ENCODE data around the gene HSBP1. TPM values are rescaled to one million over a fixed set of nuclear protein-coding genes. Genes with fewer than 3 reads are reported as not detected.

Gene HSBP1
- total RNA-seq, 1 donor from 2014 or later = 87.6 TPM

DNA sequence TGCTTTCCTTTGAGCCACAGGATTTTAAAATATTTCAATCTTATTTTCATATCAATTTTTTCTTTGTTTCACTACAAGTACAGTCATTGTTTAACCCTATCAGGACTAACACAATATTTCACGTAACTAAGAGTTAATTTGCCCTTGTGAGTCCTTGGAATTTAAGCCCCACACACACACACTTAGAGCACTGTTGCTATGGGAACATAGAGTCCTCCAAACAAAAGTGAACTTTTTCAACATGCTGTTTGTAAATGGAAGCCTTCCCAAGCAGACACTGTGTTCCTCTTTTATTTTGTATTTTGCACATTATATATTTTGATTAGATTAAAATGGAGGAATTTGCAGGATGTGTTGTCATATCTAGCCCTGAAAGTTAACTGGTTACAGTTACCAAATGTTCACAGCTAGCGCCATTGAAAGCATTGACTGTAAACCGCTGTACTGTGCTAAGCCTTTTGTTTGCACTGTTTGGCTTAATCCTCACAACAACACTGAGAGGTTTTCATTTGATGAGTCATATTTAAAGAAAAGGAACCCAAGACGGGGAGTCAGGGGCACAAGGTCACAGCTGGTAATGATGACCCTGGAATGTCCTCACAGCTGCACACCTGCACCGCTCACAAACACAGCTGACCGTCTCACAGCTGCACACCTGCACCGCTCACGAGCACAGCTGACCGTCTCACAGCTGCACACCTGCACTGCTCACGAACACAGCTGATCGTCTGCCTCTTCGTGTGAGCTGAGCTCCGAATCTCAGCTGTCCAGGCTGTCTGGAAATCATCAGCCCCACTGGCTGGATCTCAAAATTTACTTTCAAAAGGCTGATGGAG lies 6.3 kb downstream of the HSBP1 start:
- H3K79me2 ChIP-seq (ENCODE audit: low read depth) = peaks cover 30% of the 10 kb centered on the region
- peaks cover 21% of the 10 kb centered on the region for H3K36me3 Mint-ChIP-seq

DNA sequence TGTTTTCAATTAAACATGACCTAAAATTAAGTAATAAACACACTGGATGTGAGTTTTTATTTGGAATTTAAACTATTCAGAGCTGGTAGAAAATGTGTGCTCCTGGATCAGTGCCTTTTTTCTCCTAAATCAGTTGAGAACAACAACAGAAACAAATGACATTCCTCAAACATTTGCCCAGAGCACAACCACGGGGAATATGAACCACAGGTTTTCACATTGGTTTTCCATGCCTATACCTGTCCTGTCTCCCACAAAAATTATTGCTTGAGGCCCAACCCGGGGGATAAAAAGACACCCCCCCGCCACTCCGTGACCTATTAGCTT lies 6.8 kb downstream of the HSBP1 start:
- peaks cover 38% of the 10 kb centered on the region for H3K4me1 Mint-ChIP-seq
- Histone ChIP-seq H3K4me3 (peak overlapping the region; percentile 9), H3K4me2 (peak overlapping the region; percentile 68), H3F3A (ENCODE audit: low read depth) (peaks cover 28% of the 10 kb centered on the region), H3K4me1 (peaks cover 20% of the 10 kb centered on the region), H4K20me1 (ENCODE audit: low read depth) (no peaks in the 10 kb centered on the region), H2AFZ (replicated peaks) (no peak overlapping the region), H3K79me2 (ENCODE audit: low read depth) (peaks cover 24% of the 10 kb centered on the region), H3K9me3 (ENCODE audit: low read depth) (no peaks in the 10 kb centered on the region), H3K36me3 (peaks cover 10% of the 10 kb centered on the region), H3K27ac (peak overlapping the region; percentile 84), H3K9ac (no peak overlapping the region), H3K27me3 (no peaks in the 10 kb centered on the region)
- TF ChIP-seq EZH2 (IDR thresholded peaks at IDR 0.05) (no peak), EZH2phosphoT487 (IDR thresholded peaks at IDR 0.05) (no peak)
- TF ChIP-seq, protein P1, sequence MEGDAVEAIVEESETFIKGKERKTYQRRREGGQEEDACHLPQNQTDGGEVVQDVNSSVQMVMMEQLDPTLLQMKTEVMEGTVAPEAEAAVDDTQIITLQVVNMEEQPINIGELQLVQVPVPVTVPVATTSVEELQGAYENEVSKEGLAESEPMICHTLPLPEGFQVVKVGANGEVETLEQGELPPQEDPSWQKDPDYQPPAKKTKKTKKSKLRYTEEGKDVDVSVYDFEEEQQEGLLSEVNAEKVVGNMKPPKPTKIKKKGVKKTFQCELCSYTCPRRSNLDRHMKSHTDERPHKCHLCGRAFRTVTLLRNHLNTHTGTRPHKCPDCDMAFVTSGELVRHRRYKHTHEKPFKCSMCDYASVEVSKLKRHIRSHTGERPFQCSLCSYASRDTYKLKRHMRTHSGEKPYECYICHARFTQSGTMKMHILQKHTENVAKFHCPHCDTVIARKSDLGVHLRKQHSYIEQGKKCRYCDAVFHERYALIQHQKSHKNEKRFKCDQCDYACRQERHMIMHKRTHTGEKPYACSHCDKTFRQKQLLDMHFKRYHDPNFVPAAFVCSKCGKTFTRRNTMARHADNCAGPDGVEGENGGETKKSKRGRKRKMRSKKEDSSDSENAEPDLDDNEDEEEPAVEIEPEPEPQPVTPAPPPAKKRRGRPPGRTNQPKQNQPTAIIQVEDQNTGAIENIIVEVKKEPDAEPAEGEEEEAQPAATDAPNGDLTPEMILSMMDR (IDR thresholded peaks at IDR 0.05) = no peak
- DNase-seq (ENCODE audit: low spot score) = no peak
- peak overlapping the region; percentile 95 for H3K27ac Mint-ChIP-seq
- peaks cover 19% of the 10 kb centered on the region for H3K36me3 Mint-ChIP-seq
- H3K9me3 Mint-ChIP-seq = no peaks in the 10 kb centered on the region
- no peak overlapping the region for H3K4me3 Mint-ChIP-seq
- H3K27me3 Mint-ChIP-seq (ENCODE audit: insufficient read depth, low read depth) = peaks cover 3% of the 10 kb centered on the region

More for the DNA sequence above, 6.3 kb downstream of the HSBP1 start:
- no peak overlapping the region for H3K9ac ChIP-seq
- no peaks in the 10 kb centered on the region for H3K9me3 ChIP-seq (ENCODE audit: low read depth)
- peaks cover 22% of the 10 kb centered on the region for H3K4me1 ChIP-seq
- no peak overlapping the region for H2AFZ ChIP-seq (replicated peaks)
- H3K9me3 Mint-ChIP-seq = no peaks in the 10 kb centered on the region
- H3K27ac ChIP-seq = peak overlapping the region; percentile 84
- H3K27me3 ChIP-seq = no peaks in the 10 kb centered on the region
- no peak for TF ChIP-seq EZH2phosphoT487 (IDR thresholded peaks at IDR 0.05)
- no peak for TF ChIP-seq EZH2 (IDR thresholded peaks at IDR 0.05)
- TF ChIP-seq, protein P1 (IDR thresholded peaks at IDR 0.05) = no peak
- peaks cover 2% of the 10 kb centered on the region for H4K20me1 ChIP-seq (ENCODE audit: low read depth)
- peak overlapping the region; percentile 9 for H3K4me3 ChIP-seq
- peak; percentile 73 for DNase-seq (ENCODE audit: low spot score)
- peak overlapping the region; percentile 95 for H3K27ac Mint-ChIP-seq
- H3K4me3 Mint-ChIP-seq = peak overlapping the region; percentile 41
- peaks cover 12% of the 10 kb centered on the region for H3K36me3 ChIP-seq
- peaks cover 42% of the 10 kb centered on the region for H3K4me1 Mint-ChIP-seq
- peaks cover 28% of the 10 kb centered on the region for H3F3A ChIP-seq (ENCODE audit: low read depth)
- H3K4me2 ChIP-seq = peak overlapping the region; percentile 68
- peaks cover 3% of the 10 kb centered on the region for H3K27me3 Mint-ChIP-seq (ENCODE audit: insufficient read depth, low read depth)

DNA sequence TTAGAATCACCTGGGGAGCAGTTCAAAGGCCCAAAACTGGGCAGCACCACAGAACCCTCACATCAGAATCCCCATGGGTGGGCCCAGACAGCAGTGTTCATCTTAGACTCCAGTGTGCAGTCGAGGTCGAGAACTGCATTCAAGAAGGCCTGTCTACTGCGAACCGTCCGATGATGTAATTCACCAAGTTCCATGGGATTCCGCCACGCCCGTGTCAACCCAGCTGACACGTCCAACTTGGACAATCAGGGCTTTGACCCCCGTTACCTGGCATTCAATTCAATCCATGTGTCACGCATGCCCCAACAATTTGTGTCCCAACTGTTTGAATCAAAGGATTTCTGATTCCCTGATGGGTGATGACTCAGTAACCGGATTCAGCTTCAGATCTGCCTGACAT lies 9.2 kb downstream of the HSBP1 start:
- Histone ChIP-seq H3K4me1 (peaks cover 20% of the 10 kb centered on the region), H3K4me3 (no peak overlapping the region), H4K20me1 (ENCODE audit: low read depth) (no peaks in the 10 kb centered on the region), H3F3A (ENCODE audit: low read depth) (peaks cover 24% of the 10 kb centered on the region), H3K27me3 (no peaks in the 10 kb centered on the region), H3K36me3 (no peaks in the 10 kb centered on the region), H3K27ac (no peak overlapping the region), H3K9ac (no peak overlapping the region), H2AFZ (replicated peaks) (no peak overlapping the region), H3K4me2 (no peak overlapping the region), H3K79me2 (ENCODE audit: low read depth) (no peaks in the 10 kb centered on the region), H3K9me3 (ENCODE audit: low read depth) (no peaks in the 10 kb centered on the region)
- H3K27ac Mint-ChIP-seq = no peak overlapping the region
- H3K9me3 Mint-ChIP-seq = no peaks in the 10 kb centered on the region
- DNase-seq (ENCODE audit: low spot score) = no peak
- H3K4me3 Mint-ChIP-seq = no peak overlapping the region
- H3K36me3 Mint-ChIP-seq = peaks cover 9% of the 10 kb centered on the region
- peaks cover 31% of the 10 kb centered on the region for H3K4me1 Mint-ChIP-seq
- TF ChIP-seq EZH2phosphoT487 (IDR thresholded peaks at IDR 0.05) (no peak), EZH2 (IDR thresholded peaks at IDR 0.05) (no peak)
- TF ChIP-seq, protein P1 (IDR thresholded peaks at IDR 0.05) = no peak
- peaks cover 6% of the 10 kb centered on the region for H3K27me3 Mint-ChIP-seq (ENCODE audit: insufficient read depth, low read depth)

Measured in neural progenitor cell (in vitro differentiated cells).